ENCODE measurements around the gene SLC17A4. TPM values are rescaled to one million over a fixed set of nuclear protein-coding genes. Genes with fewer than 3 reads are reported as not detected.

The SLC17A4 gene
- total RNA-seq, 2 donors from 2014 or later: 4.0 to 10.6 TPM

GRCh38 chr6:25714765-25715164, 39.8 kb upstream of the SLC17A4 start:
- no peak overlapping the region for H3K4me3 ChIP-seq
- no peaks in the 10 kb centered on the region for H3K36me3 ChIP-seq (replicated peaks in 1 of 2; ENCODE audit: insufficient read depth in 1 of 2, low read depth in 2 of 2)
- H3K27ac ChIP-seq: no peak overlapping the region
- peaks cover 9% of the 10 kb centered on the region for H3K4me1 ChIP-seq
- ATAC-seq: no peak
- no peaks in the 10 kb centered on the region for H3K9me3 ChIP-seq
- TF ChIP-seq POLR2A (IDR thresholded peaks at IDR 0.05) (no peak), CTCF (IDR thresholded peaks at IDR 0.05) (no peak)
- intact Hi-C loops (cut with DNase I): no loop called here
- WGBS, 2 donors: 34 to 36% methylated on average over 3 of the region's 3 CpGs
- no peak for DNase-seq
- H3K27me3 ChIP-seq: no peaks in the 10 kb centered on the region

- ATAC-seq: no peak
- 86 to 87% methylated on average over 4 of the region's 4 CpGs for WGBS, 2 donors
- intact Hi-C loops (cut with DNase I): no loop called here
- DNase-seq: no peak
- no peak overlapping the region for H3K4me3 ChIP-seq
- no peaks in the 10 kb centered on the region for H3K27me3 ChIP-seq
- H3K36me3 ChIP-seq (replicated peaks in 1 of 2; ENCODE audit: insufficient read depth in 1 of 2, low read depth in 2 of 2): no peaks in the 10 kb centered on the region
- H3K27ac ChIP-seq: no peak overlapping the region
- TF ChIP-seq POLR2A (IDR thresholded peaks at IDR 0.05) (no peak), CTCF (IDR thresholded peaks at IDR 0.05) (no peak)
- peaks cover 9% of the 10 kb centered on the region for H3K4me1 ChIP-seq
- H3K9me3 ChIP-seq: no peaks in the 10 kb centered on the region
Observed at GRCh38 chr6:25715794-25716193, 38.7 kb upstream of the SLC17A4 start.

- DNase-seq: peak in 2 of 4 donors; percentile 19 to 44
Observed at GRCh38 chr6:25717866-25718740, 36.4 kb upstream of the SLC17A4 start.

GRCh38 chr6:25726122-25726911, 28.2 kb upstream of the SLC17A4 start:
- no peak for TF ChIP-seq POLR2A (IDR thresholded peaks at IDR 0.05)
- no peak for TF ChIP-seq CTCF (IDR thresholded peaks at IDR 0.05)
- ATAC-seq: no peak
- 94 to 95% methylated on average over 37 of the region's 37 CpGs for WGBS, 2 donors

More at GRCh38 chr6:25717866-25718740, 36.4 kb upstream of the SLC17A4 start:
- Histone ChIP-seq H3K4me1 (peaks cover 9% of the 10 kb centered on the region), H3K9me3 (no peaks in the 10 kb centered on the region), H3K4me3 (no peak overlapping the region), H3K27ac (no peak overlapping the region), H3K36me3 (replicated peaks in 1 of 2; ENCODE audit: insufficient read depth in 1 of 2, low read depth in 2 of 2) (no peaks in the 10 kb centered on the region), H3K27me3 (no peaks in the 10 kb centered on the region)
- TF ChIP-seq CTCF (IDR thresholded peaks at IDR 0.05) (peak in 6 of 7 experiments; percentile 48 to 83 (median 77)), POLR2A (IDR thresholded peaks at IDR 0.05) (no peak)
- WGBS, 2 donors: 10 to 26% methylated on average over 6 of the region's 6 CpGs
- intact Hi-C loops (cut with DNase I): no loop called here
- ATAC-seq: peak; percentile 64

More at GRCh38 chr6:25726122-25726911, 28.2 kb upstream of the SLC17A4 start:
- DNase-seq: no peak
- no peak overlapping the region for H3K27ac ChIP-seq
- no peaks in the 10 kb centered on the region for H3K9me3 ChIP-seq
- intact Hi-C loops (cut with DNase I): no loop called here
- no peaks in the 10 kb centered on the region for H3K27me3 ChIP-seq
- H3K4me3 ChIP-seq: no peak overlapping the region
- no peaks in the 10 kb centered on the region for H3K36me3 ChIP-seq (replicated peaks in 1 of 2; ENCODE audit: insufficient read depth in 1 of 2, low read depth in 2 of 2)
- H3K4me1 ChIP-seq: no peaks in the 10 kb centered on the region
